SK-N-MC (cell line): ENCODE data around the gene SERP1.

Source experiments
- DNase-seq: peaks from one replicate; pipeline ENCODE4 v3.0.0-alpha.2; 2011; ENCODE audit warnings: low read depth, low spot score
- H3K27ac ChIP-seq: fragments of 200-600 bp; sonication (generic); 2 replicates; pipeline ENCODE4 v1.5.1; 2016; ENCODE audit warnings: mixed run types
- H3K36me3 ChIP-seq: fragments of 200-600 bp; sonication (generic); 2 replicates; pipeline ENCODE4 v1.6.1; 2017; ENCODE audit warnings: antibody characterized with exemption, low read length, mixed read lengths; ENCODE audit not compliant: insufficient read depth
- H3K4me3 ChIP-seq: fragments of 200-600 bp; sonication (generic); 2 replicates; pipeline ENCODE4 v1.5.1; 2016
- H3K9ac ChIP-seq: fragments of 200-600 bp; sonication (generic); 2 replicates; pipeline ENCODE4 v1.8.0; 2017; ENCODE audit warnings: mixed run types, mixed read lengths; ENCODE audit not compliant: insufficient read length
- H3K9me3 ChIP-seq: fragments of 200-600 bp; sonication (generic); 2 replicates; pipeline ENCODE4 v1.6.1; 2017; ENCODE audit warnings: low read depth, mild to moderate bottlenecking, antibody characterized with exemption, low read length, moderate library complexity, mixed read lengths
- EZH2 ChIP-seq: fragments of 200-600 bp; sonication (generic); IDR thresholded peaks from one replicate; pipeline ENCODE4 v1.6.1; 2017; ENCODE audit warnings: antibody characterized with exemption
- FOXP2 ChIP-seq: optimal IDR thresholded peaks from 2 replicates; pipeline ENCODE3; 2011; ENCODE audit warnings: mild to moderate bottlenecking, moderate library complexity; ENCODE audit not compliant: insufficient read depth; ENCODE audit errors: extremely low read length, control extremely low read depth
- POLR2AphosphoS5 ChIP-seq: IDR thresholded peaks from 2 replicates; pipeline ENCODE4 v1.6.1; 2012; ENCODE audit warnings: mild to moderate bottlenecking, low read depth, low read length, borderline replicate concordance

SERP1 gene

GRCh38 chr3:150567328-150567727, 21.0 kb upstream of the SERP1 start:
- peaks cover 87% of the 10 kb centered on the region for H3K36me3 ChIP-seq
- no peak overlapping the region for H3K27ac ChIP-seq
- no peak overlapping the region for H3K4me3 ChIP-seq
- no peak for DNase-seq
- TF ChIP-seq EZH2 (no peak), FOXP2 (no peak), POLR2AphosphoS5 (no peak)
- no peaks in the 10 kb centered on the region for H3K9me3 ChIP-seq
- H3K9ac ChIP-seq, result no peak overlapping the region

- DNase-seq, result no peak
- no peak for TF ChIP-seq EZH2
- no peak for TF ChIP-seq POLR2AphosphoS5
- no peak for TF ChIP-seq FOXP2
- H3K36me3 ChIP-seq, result peaks cover 83% of the 10 kb centered on the region
- no peak overlapping the region for H3K9ac ChIP-seq
- no peaks in the 10 kb centered on the region for H3K9me3 ChIP-seq
- no peak overlapping the region for H3K27ac ChIP-seq
- no peak overlapping the region for H3K4me3 ChIP-seq
Measured at GRCh38 chr3:150564243-150564642, 17.9 kb upstream of the SERP1 start.

GRCh38 chr3:150557725-150558124, 11.4 kb upstream of the SERP1 start:
- TF ChIP-seq FOXP2, result no peak
- TF ChIP-seq EZH2, result no peak
- no peak for TF ChIP-seq POLR2AphosphoS5
- Histone ChIP-seq H3K9me3 (no peaks in the 10 kb centered on the region), H3K36me3 (peaks cover 83% of the 10 kb centered on the region), H3K27ac (peak overlapping the region; percentile 54; the same call in 1 of the 2 replicates), H3K4me3 (no peak overlapping the region), H3K9ac (no peak overlapping the region)
- no peak for DNase-seq

- Histone ChIP-seq H3K27ac (no peak overlapping the region), H3K9me3 (no peaks in the 10 kb centered on the region), H3K4me3 (no peak overlapping the region), H3K36me3 (peaks cover 86% of the 10 kb centered on the region), H3K9ac (no peak overlapping the region)
- no peak for TF ChIP-seq FOXP2
- TF ChIP-seq EZH2, result no peak
- no peak for TF ChIP-seq POLR2AphosphoS5
- no peak for DNase-seq
Measured at GRCh38 chr3:150556792-150557191, 10.5 kb upstream of the SERP1 start.

GRCh38 chr3:150555859-150556436, 9.7 kb upstream of the SERP1 start:
- DNase-seq, result no peak
- Histone ChIP-seq H3K27ac (peak overlapping the region; percentile 33), H3K4me3 (no peak overlapping the region), H3K36me3 (peaks cover 80% of the 10 kb centered on the region), H3K9me3 (no peaks in the 10 kb centered on the region), H3K9ac (no peak overlapping the region)
- TF ChIP-seq EZH2 (no peak), POLR2AphosphoS5 (no peak), FOXP2 (no peak)

GRCh38 chr3:150547045-150547741, 897 bp upstream of the SERP1 start:
- H3K36me3 ChIP-seq, result peaks cover 51% of the 10 kb centered on the region
- no peaks in the 10 kb centered on the region for H3K9me3 ChIP-seq

GRCh38 chr3:150545419-150546225, 674 bp downstream of the SERP1 start:
- TF ChIP-seq FOXP2 (no peak), POLR2AphosphoS5 (no peak), EZH2 (no peak)
- H3K9ac ChIP-seq, result peak overlapping the region; percentile 93
- no peaks in the 10 kb centered on the region for H3K9me3 ChIP-seq
- peaks cover 60% of the 10 kb centered on the region for H3K36me3 ChIP-seq
- peak overlapping the region; percentile 74 for H3K27ac ChIP-seq
- peak overlapping the region; percentile 93 for H3K4me3 ChIP-seq
- DNase-seq, result no peak

More at GRCh38 chr3:150547045-150547741, 897 bp upstream of the SERP1 start:
- peak overlapping the region; percentile 90 for H3K27ac ChIP-seq
- DNase-seq, result no peak
- peak overlapping the region; percentile 93 for H3K4me3 ChIP-seq
- no peak for TF ChIP-seq POLR2AphosphoS5
- no peak for TF ChIP-seq EZH2
- TF ChIP-seq FOXP2, result no peak
- peak overlapping the region; percentile 88 for H3K9ac ChIP-seq

GRCh38 chr3:150544726-150545125, 1.6 kb downstream of the SERP1 start:
- no peak for DNase-seq
- no peak for TF ChIP-seq FOXP2
- TF ChIP-seq POLR2AphosphoS5, result no peak
- no peak for TF ChIP-seq EZH2
- no peak overlapping the region for H3K27ac ChIP-seq
- peak overlapping the region; percentile 93 for H3K4me3 ChIP-seq
- no peaks in the 10 kb centered on the region for H3K9me3 ChIP-seq
- H3K9ac ChIP-seq, result peak overlapping the region; percentile 93
- peaks cover 56% of the 10 kb centered on the region for H3K36me3 ChIP-seq

- peaks cover 50% of the 10 kb centered on the region for H3K36me3 ChIP-seq
- H3K9me3 ChIP-seq, result no peaks in the 10 kb centered on the region
- H3K4me3 ChIP-seq, result peak overlapping the region; percentile 93
- peak overlapping the region; percentile 93 for H3K9ac ChIP-seq
- no peak for DNase-seq
- H3K27ac ChIP-seq, result no peak overlapping the region
- no peak for TF ChIP-seq FOXP2
- no peak for TF ChIP-seq POLR2AphosphoS5
- TF ChIP-seq EZH2, result no peak
Measured at GRCh38 chr3:150544041-150544440, 2.3 kb downstream of the SERP1 start.
